Activated CD4-positive, alpha-beta T cell treated with anti-CD3 and anti-CD28 coated beads, Interleukin-2, Interleukin-4, amounts not matched to agents 100 ng/mL and 50 ng/mL, durations not matched to agents 16 hours and 8 hours (primary cell): ENCODE data around the gene NIPAL3.
"Not testable (repeated sequence)": the region's sequence is repeated elsewhere in the genome, so short reads cannot be mapped to it uniquely, and the experiment has no call there.

Experiments used
- DNase-seq: peaks from one replicate; pipeline ENCODE4 v3.0.0-alpha.2; 2020; ENCODE audit warnings: low spot score

Gene NIPAL3

GRCh38 chr1:24421502-24421901 lies 5.9 kb downstream of the NIPAL3 start:
- DNase-seq = no peak

- DNase-seq = no peak
Measured at GRCh38 chr1:24424207-24424606, 8.6 kb downstream of the NIPAL3 start.

GRCh38 chr1:24424990-24425389 lies 9.4 kb downstream of the NIPAL3 start:
- DNase-seq = no peak

GRCh38 chr1:24425441-24425840 lies 9.8 kb downstream of the NIPAL3 start:
- DNase-seq = no peak

GRCh38 chr1:24425922-24426321 lies 10.3 kb downstream of the NIPAL3 start:
- DNase-seq = no peak

GRCh38 chr1:24426744-24427544 lies 11.3 kb downstream of the NIPAL3 start:
- no peak for DNase-seq

GRCh38 chr1:24427545-24427862 lies 11.9 kb downstream of the NIPAL3 start:
- no peak for DNase-seq

GRCh38 chr1:24435782-24436365 lies 20.3 kb downstream of the NIPAL3 start:
- DNase-seq = no peak

GRCh38 chr1:24437631-24438396 lies 22.2 kb downstream of the NIPAL3 start:
- no peak for DNase-seq

- DNase-seq = no peak
Measured at GRCh38 chr1:24438423-24438901, 22.9 kb downstream of the NIPAL3 start.

- DNase-seq = no peak
Measured at GRCh38 chr1:24440436-24440835, 24.8 kb downstream of the NIPAL3 start.

- no peak for DNase-seq
Measured at GRCh38 chr1:24441480-24441879, 25.9 kb downstream of the NIPAL3 start.

GRCh38 chr1:24441996-24442668 lies 26.5 kb downstream of the NIPAL3 start:
- no peak for DNase-seq

GRCh38 chr1:24442764-24443163 lies 27.2 kb downstream of the NIPAL3 start:
- no peak for DNase-seq

- no peak for DNase-seq
Measured at GRCh38 chr1:24443241-24443656, 27.6 kb downstream of the NIPAL3 start.

- not testable (repeated sequence) for DNase-seq
Measured at GRCh38 chr1:24446446-24446845, 30.8 kb downstream of the NIPAL3 start.

GRCh38 chr1:24450316-24450715 lies 34.7 kb downstream of the NIPAL3 start:
- DNase-seq = no peak

- no peak for DNase-seq
Measured at GRCh38 chr1:24450857-24451397, 35.3 kb downstream of the NIPAL3 start.

GRCh38 chr1:24451746-24452145 lies 36.1 kb downstream of the NIPAL3 start:
- no peak for DNase-seq

GRCh38 chr1:24452922-24453485 lies 37.4 kb downstream of the NIPAL3 start:
- no peak for DNase-seq

- no peak for DNase-seq
Measured at GRCh38 chr1:24454673-24455072, 39.1 kb downstream of the NIPAL3 start.

GRCh38 chr1:24455272-24455671 lies 39.7 kb downstream of the NIPAL3 start:
- DNase-seq = no peak
